Measurements from ENCODE around the gene PIEZO2.

- no peak for TF ChIP-seq CTCF (IDR thresholded peaks at IDR 0.05)
- no peak for TF ChIP-seq EZH2 (IDR thresholded peaks at IDR 0.05; ENCODE audit: borderline replicate concordance, insufficient read depth, low read depth, low read length, poor library complexity, severe bottlenecking)
Observed at GRCh38 chr18:11162889-11163288, 13.5 kb upstream of the PIEZO2 start.

Measured in B cell (primary cell).